GM11168 (cell line): ENCODE data around the gene TPBG.

Source experiments
- in situ Hi-C: fragments of 300-500 bp; cut with MboI; formaldehyde crosslinking; loops from one replicate; pipeline ENCODE4 v1.12.0; 2022; ENCODE audit warnings: low sequenced_read_pairs; ENCODE audit not compliant: unreplicated experiment

The TPBG gene, protein sequence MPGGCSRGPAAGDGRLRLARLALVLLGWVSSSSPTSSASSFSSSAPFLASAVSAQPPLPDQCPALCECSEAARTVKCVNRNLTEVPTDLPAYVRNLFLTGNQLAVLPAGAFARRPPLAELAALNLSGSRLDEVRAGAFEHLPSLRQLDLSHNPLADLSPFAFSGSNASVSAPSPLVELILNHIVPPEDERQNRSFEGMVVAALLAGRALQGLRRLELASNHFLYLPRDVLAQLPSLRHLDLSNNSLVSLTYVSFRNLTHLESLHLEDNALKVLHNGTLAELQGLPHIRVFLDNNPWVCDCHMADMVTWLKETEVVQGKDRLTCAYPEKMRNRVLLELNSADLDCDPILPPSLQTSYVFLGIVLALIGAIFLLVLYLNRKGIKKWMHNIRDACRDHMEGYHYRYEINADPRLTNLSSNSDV

DNA sequence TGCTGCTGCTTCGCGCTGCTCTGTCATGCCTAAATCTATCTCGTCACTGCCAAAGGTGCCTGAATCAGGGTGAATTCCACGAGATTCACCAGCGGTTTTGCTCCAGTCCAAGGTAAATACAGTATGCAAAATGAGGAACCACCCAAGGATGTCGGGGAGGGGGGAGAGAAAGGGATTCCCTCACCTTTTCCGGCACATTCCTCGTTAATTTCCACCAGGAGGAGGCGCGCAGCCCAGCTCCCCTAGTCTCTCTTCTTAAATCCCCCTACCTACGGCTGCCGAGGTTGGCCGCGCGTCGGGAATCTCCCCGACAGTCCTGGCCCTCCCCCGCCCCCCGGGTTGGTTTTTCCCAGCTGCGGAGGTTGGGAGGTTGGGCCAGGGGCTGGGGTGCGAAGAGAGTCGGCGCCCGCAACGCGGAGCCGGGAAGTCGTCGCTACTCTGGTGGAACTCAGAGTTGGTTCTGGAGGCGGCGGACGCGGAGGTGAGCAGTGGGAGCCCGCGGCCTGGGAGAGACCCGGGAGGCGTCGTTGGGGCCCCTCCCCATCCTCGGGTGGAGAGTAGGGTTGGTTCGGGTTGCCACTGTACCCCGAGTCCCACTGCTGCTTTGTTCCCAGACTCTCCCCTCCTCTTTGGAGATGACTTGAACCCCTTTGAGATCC, at the start of gene TPBG:
Gene TPBG, plus strand, starts transcription at position 390 of the 659 bp plus-strand sequence. CDS start 1,145 bp downstream, outside the sequence.
- in situ Hi-C loops, result no loop called here

DNA sequence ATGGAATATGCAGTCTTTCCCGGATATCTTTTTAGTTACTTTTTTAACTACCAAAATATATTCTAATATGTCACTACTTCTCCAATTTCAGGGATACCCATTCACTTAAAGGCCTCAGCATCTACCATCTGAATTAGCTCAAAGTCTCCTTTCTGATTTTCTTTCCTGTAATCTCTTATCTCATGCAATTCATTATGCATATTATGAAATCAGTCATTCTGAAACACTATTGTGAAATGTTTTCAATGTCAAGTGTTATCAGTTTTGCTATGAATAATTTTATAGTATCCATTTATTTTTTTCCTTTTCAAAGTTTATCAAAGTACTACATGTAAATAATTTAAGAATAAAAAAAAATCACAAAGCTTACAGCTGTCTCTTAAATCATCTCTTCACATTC, 41.2 kb upstream of the TPBG start:
- in situ Hi-C loops, result no loop called here

DNA sequence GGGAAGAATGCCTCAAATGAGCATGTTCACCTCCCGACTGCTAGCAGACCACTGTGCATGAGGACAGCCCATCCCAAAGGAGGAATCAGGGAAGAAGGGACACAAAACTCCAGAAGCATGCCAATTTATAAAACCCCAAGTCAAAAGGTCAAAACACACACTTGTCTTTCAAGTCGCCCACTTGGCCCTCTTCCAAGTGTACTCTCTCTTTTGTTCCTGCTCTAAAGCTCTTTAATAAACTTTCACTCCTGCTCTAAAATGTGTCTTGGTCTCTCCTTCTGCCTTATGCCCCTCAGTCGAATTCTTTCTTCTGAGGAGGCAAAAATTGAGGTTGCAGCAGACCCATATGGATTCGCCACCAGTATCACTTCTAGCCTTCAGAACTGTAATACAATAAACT, 33.9 kb upstream of the TPBG start:
- in situ Hi-C loops, result no loop called here

DNA sequence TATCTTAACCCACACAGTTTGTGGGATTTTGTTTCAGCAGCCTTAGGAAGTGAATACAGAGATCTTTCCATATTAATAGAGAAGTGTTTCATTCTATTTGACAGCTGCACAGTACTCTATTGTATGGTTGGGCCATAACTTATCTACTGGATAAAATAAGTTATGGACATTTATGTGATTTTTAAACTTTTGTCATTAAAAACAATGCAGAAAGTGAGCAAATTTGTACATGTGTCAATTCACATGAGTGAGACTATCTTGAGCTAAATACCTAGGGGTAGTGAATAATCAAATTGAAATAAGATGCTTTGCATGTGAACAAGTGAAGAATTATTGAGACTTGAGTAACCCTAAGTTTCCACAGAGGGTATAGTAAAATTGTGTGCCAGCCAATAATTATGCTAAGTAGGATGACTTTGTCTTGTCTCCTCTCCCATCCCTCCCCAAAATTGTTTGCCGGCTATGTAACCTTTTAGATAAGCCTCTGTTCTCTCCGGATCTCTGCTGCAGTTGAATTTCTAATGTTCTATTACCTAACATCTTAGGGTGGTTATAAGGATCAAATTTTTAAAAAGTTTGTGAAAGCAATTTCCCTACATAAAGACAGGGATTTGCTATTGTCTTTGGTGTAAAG, 33.3 kb upstream of the TPBG start:
- in situ Hi-C loops, result no loop called here

DNA sequence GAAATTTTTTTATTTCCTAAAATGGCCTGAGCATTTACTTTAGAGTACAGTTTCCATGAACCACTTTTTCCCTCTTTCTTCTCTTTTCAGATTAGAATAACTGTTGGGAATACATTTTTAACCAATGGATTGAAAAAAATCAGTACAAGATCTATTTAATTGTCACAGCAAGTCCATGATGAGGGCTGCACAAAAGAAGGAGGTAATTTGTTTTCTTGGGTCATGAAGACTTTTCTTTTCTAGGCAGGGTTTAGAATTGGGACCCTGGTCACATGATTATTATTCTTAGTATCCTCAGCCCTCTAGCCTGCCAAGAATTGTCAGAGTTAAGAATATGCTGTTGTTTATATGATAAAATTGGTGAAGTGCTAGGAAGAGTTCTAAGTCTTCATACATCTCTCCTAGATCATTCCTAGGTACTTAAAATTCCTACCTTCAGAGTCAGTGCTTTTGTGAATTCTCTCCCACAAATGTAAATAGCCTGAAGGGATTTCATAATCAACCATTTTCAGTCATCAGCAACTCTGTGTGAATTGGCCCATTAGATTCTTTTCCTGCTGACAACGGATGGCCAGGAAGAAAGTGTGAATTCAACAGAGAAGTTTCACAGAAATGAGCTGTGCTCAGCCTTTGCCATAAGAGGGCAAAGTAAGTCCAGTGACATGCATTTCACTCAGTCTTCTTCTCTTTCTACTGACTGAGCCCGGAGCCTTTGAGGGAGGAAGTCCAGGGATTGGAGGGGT, 32.4 kb upstream of the TPBG start:
- in situ Hi-C loops, result no loop called here

DNA sequence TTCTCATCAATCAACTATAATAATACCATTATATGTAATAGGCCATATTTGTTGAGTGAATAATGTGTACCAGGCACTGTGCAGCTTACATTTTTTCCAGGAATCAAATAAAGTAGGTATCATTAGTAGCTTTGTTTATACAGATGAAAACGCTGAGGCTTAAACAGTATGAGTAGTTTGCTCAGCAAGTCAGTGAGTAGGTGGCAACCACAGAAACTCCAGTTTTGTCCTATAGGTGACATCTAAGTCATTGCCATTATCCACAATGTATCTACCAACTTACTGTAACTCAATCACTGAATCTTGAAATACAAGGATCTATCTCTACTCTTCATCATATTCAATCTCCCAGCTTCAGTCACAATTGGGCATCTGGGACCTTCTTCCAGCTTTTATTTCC, 29.8 kb upstream of the TPBG start:
- in situ Hi-C loops, result no loop called here

DNA sequence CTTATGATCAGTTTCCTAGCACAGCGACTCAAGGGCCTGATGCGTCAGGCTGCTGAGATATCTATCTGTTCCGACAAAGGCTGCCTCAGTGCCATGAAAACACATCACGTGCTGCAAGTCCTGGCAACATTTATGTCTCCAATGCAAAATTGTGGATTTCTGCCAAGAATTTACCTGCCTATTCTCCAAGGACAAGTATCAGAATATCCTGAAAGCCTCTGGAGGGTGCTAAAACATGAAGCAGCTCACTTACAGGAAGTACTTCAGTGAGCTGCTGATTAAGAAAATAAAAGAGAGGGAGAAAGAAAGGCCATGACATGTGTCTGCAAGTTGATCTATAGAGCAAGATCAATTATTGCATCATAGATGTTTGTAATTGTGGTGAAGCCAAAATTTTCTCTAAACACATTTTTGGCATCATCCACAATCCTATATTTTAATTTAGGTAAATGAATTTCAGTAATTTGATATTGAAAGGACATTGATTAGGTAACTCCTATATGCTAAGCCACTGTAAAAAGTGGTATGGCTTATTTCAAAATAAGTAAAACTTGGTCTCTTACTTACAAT, 25.8 kb upstream of the TPBG start:
- in situ Hi-C loops, result no loop called here

DNA sequence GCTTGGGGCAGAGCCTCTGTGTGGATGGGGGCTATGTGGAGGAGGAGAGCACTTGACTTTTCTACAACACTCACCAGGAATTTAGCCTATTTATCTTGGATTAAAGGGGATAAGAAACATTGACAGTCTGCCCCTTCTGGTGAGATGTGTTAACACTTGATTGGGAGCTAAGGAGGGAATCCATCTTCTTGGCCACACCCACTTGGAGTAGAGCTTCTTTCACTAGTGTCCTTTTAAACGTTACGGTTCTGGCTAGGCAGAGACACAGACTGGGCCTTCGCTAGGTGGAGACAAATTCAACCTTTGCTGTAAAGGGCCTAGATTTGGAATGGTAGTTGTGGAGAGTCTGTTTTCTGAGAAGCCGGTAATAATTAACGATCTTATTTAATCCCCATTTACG, 15.5 kb upstream of the TPBG start:
- in situ Hi-C loops, result no loop called here

DNA sequence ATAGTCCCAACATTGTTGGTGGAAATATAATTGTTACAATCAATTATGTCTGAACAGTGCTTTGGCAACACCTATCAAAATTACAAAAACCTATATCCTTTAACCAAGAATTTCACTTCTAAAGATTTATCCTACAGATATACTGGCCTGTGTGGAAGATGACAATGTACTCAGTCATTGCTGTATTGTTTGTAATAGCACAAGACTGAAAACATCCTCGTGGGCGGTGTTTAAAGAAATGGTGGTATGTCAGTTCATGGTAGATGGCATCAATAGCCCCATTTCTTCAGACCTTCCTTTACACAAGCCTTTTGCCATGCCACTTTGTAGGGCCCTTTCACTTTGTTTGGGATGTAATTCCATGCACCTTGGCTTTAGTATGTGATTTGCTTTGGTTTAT, 9.8 kb upstream of the TPBG start:
- in situ Hi-C loops, result no loop called here

DNA sequence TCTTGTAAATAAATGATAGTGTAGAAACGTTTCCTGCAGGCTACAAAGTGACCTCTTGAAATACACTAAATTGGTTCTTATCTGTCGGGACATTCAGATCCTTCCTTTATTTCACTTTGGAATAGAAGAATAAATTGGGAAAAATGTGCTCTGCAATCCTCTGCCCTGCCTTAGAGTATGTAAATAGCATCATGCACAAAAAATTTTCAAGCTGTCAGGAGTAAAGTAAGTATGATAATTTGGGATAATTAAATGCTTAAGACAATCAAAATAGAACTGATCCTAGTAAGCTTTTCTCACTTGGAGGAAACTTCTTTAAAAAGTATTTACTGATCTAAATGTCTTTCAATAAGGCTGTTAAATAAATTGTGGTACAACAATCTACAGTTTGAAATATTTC, 3.1 kb upstream of the TPBG start:
- in situ Hi-C loops, result no loop called here

DNA sequence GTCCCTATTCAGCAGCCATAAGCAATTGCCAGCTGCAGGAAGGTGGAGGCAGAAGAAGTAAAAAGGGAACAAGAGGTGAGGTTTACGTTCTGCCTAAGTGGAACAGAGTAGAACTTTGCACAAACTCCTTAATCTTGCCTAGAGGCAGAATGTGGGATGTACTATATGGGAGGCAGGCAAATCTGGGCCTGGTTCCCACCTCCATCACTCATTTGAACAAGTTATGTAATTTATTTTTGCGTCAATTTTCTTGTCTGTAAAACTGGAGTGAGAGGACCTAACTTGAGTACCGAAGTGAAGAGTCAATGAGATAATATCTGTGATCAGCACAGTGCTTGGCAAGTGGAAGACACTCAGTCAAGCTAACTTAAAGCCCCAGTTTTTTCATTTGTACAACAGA, 2.0 kb upstream of the TPBG start:
- in situ Hi-C loops, result no loop called here

DNA sequence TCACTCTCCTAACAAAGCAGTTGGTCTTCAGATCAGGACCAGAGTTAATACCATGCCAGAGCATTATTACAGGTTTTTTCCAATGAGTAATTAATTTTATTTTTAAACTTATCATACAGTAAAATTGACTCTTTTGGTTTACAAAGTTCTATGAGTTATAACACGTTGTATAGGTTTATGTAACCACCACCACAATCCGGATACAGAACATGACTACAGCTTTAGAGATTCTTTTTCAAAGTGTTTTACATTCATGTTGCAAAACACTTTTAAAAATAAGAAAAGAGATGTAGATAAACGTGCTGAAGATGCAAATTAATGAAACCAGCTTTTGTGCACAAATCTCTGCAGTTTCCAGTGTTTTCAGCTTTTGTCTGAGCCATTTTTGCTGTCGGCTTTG, 1.5 kb upstream of the TPBG start:
- in situ Hi-C loops, result no loop called here

DNA sequence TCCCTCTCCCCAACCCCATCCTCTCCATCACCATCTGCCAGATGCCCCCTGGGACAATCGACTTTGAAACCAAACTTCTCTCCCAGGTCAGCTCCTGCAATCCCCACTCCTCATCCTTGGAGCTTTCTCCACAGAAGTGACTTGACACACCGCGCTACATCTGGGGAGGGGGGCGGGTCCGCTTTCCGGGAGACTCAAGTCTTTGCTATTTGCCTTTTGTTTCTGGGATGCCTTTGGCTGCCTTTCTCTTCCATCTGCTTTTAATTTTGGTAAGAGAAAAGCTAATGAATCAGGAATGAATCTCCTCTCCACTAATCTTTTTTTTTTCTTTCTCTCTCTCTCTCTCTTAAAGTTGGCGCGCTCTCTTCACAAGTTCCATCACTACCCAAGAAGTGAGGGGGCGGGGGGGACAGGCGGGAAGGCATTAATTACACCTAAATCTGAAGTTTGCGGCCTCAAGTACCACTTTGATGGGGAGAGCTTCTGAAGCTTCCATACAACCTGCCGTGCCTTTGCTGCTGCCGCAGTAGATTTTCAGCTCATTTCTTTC, 664 bp upstream of the TPBG start:
- in situ Hi-C loops, result no loop called here

DNA sequence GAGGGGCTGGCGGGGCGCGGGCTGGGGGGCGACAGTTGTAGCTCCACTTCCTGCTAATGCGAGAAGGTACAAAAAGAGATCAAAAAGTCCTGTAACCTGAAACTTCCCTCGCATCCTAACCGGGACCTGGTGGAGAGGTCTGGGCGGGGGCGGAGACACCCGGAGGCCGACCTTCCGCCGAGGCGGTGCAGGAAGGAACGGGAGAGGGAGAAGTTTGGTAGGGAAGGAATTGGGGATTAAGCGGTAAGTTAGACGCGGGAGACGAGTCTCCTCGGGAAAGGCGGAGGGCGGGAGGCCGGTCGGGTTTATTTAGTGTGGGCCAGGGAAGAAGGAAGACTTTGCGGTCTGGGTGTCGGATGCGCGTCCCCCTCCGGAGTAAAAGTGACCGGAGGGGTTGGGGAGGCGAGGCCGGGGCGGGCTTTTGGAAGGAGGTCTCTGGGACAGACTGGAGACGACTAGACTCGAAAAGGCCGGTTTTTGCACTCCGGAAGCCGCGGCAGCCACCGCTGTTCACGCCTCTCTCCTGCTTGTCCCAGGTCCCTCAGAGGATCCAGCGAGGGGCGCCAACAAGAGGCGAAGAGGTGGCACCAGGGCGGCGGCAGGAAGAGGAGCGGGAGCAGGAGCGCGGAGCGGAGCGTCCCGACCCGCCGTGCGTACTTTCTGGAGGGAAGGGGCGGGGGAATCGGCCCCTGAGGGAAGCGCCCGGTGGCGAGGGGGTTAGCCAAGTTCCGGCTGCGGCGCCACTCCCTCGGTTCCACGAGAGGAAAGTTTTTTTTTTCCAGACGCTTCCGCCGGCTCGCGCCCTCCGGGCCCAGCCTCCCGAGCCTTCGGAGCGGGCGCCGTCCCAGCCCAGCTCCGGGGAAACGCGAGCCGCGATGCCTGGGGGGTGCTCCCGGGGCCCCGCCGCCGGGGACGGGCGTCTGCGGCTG, 734 bp downstream of the TPBG start:
- in situ Hi-C loops, result no loop called here

DNA sequence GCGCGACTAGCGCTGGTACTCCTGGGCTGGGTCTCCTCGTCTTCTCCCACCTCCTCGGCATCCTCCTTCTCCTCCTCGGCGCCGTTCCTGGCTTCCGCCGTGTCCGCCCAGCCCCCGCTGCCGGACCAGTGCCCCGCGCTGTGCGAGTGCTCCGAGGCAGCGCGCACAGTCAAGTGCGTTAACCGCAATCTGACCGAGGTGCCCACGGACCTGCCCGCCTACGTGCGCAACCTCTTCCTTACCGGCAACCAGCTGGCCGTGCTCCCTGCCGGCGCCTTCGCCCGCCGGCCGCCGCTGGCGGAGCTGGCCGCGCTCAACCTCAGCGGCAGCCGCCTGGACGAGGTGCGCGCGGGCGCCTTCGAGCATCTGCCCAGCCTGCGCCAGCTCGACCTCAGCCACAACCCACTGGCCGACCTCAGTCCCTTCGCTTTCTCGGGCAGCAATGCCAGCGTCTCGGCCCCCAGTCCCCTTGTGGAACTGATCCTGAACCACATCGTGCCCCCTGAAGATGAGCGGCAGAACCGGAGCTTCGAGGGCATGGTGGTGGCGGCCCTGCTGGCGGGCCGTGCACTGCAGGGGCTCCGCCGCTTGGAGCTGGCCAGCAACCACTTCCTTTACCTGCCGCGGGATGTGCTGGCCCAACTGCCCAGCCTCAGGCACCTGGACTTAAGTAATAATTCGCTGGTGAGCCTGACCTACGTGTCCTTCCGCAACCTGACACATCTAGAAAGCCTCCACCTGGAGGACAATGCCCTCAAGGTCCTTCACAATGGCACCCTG, 1.6 kb downstream of the TPBG start:
- in situ Hi-C loops, result no loop called here

DNA sequence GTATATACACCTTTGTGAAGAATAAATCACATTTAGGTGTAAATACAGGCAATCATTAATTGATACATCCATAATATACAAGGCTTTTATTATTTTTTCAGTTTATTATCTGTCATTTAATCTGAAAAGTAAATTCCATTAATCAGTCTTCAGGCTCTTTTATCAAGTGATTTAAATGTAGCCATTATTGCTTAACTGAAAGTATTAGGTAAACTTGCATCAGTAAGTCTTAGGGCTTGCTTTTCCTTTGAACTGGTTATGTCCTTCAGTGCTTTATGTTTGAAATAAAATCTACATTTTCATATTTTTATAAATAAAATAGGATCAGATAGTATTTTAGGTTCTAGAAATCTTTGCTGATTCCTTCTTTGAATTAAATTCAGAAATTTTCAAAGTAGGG, 4.1 kb downstream of the TPBG start:
- in situ Hi-C loops, result no loop called here

DNA sequence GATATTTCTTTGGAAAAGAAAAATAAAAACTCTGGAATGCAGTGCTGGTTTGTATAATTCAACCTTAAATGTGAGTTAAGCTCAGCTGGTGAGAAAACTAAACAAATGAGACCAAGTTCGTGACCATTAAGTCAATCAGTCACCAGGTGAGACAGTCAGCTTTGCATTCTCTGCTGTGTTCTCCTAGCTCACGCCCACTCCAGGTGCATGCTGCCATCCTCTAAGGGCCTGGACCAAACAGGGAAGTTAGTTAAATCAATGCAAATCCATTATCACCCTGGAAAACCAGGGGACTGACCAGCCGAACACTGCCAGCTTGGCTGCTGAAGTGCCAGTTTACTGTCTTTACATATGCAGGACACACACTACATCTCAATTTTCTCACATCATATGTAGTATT, 7.2 kb downstream of the TPBG start:
- in situ Hi-C loops, result no loop called here

DNA sequence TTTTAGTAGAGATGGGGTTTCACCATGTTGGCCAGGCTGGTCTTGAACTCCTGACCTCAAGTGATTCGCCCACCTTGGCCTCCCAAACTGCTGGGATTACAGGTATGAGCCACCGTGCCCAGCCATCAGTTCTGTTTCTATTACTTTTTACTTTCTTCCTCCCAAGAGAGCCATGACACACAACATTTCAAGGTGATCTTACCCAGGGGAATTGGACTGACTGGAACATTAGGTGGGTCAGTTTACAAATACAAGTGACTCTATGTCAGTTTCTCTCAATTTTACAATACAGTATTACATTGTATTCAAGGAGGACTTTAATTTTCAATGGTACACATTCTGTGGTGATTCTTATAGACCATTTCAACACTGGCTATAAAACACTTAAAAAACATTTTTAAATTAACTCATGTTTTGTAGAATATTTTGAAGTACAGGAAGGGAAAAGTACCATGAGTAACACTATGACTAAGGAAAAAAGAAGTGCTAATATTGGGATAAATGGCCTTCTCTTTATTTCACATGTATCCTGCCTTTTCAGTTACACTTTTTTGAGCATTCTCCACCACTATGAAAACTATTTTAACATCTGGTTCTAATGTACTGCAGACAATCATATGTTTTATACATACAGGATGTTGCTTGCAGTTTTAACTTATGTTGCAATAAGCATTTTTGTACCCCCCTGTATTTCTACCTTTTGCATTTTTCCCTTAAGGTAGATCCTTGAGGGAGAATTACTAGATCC, 8.4 kb downstream of the TPBG start:
- in situ Hi-C loops, result no loop called here
